GM21528 (cell line): ENCODE results near the gene PODXL2.
A peak's percentile ranks its signal among the peaks of the same experiment; 100 is the strongest.

ENCODE experiments used
- ATAC-seq: cut with Tn5 transposase; IDR thresholded peaks from one replicate; pipeline ENCODE4 v1.9.1; 2021; ENCODE audit warnings: mild to moderate bottlenecking, moderate library complexity; ENCODE audit not compliant: unreplicated experiment, low FRiP score

Gene PODXL2, protein sequence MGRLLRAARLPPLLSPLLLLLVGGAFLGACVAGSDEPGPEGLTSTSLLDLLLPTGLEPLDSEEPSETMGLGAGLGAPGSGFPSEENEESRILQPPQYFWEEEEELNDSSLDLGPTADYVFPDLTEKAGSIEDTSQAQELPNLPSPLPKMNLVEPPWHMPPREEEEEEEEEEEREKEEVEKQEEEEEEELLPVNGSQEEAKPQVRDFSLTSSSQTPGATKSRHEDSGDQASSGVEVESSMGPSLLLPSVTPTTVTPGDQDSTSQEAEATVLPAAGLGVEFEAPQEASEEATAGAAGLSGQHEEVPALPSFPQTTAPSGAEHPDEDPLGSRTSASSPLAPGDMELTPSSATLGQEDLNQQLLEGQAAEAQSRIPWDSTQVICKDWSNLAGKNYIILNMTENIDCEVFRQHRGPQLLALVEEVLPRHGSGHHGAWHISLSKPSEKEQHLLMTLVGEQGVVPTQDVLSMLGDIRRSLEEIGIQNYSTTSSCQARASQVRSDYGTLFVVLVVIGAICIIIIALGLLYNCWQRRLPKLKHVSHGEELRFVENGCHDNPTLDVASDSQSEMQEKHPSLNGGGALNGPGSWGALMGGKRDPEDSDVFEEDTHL

DNA sequence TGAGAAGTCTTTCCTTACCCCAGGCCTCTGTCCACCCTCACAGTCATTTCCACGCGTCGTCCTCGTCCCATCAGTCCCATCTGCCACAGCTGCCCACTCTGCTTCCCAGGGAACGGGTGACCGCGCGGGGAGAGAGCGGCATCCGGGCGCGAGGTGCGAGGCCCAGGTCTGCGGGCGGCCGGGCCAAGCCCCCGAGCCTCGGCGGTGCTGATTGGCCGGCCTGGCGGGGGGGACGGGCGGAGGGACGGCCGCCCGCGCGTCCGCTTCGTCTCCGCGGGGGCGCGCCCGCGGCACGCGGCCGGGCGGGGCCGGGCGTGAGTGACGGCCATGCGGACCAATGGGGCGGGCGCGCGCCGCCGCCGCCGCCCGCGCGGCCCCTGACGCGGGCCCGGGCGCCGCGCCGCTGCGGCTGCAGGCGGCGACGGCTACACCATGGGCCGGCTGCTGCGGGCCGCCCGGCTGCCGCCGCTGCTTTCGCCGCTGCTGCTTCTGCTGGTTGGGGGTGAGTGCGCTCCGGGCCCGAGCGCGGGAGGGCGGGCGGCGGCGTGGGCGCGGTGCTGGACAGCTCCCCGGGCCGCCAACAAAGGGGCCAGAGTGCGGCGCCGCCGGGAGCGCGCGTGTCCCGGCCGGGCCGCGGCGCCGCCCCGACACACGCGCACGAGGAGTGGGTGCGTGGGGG, at the start of gene PODXL2:
Gene PODXL2 (plus strand): TSS at position 398 of the 679 bp plus-strand sequence. CDS start 35 bp downstream, at position 433.
- ATAC-seq, result no peak

- ATAC-seq, result no peak
Observed at GRCh38 chr3:127580327-127581060, 48.5 kb upstream of the PODXL2 start.

GRCh38 chr3:127584734-127585133, 44.3 kb upstream of the PODXL2 start:
- no peak for ATAC-seq

DNA sequence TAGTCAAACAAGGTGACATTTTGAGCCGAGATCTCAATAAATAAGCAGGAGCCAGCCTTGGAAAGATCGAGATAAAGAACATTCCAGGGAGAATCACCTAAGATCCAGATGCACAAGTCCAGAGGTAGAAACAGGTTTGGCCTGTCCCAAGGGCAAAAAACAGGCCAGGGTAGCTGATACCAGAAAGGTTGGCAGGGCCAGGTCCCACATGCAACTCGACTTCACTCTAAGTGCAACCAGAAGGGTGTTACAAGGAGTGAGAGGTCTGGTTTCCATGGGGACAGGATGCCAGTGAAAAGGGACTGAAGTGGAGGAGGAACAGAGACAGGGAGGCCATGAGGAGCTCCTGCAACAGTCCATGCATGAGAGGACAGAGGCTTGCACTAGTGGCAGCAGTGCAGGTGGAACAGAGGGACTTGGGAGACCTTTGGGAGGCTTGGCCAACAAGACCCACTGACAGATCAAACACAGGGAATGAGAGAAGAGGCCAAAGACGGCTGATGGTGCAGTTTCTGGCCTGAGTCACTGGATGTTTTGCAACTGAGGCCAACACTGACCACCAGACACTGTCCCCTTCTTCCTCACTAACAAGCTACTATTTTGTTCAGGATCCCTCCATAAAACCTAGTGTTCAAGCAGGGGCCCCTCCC, 43.7 kb upstream of the PODXL2 start:
- no peak for ATAC-seq

DNA sequence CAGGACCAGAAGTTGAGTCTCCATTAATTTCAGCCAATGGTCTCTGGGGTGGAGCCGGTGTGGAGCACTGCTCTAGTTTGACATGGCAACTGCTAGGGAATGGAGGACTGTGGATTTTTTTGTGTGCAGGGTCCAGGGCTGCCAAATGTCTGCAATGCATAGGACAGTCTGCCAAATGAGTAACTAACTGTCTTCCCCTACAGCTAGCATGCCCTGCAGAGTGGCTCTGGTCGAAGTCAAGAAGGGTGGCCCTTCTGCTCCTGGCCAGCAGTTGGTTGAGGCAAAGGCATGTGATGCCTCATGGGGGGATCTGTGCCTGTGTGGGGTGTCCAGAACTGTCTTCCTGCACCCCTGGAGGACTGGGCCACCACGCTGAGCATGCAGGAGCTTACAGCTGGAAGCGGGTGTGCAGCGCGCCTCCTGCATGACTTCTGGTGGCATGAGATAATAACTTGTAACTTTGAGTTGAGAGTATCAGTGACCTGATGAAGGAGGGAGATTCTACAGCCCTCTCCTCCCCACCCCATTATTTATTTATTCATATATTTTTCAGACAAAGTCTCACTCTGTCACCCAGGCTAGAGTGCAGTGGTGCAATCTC, 43.1 kb upstream of the PODXL2 start:
- no peak for ATAC-seq

- ATAC-seq, result no peak
Observed at GRCh38 chr3:127587876-127588275, 41.1 kb upstream of the PODXL2 start.

DNA sequence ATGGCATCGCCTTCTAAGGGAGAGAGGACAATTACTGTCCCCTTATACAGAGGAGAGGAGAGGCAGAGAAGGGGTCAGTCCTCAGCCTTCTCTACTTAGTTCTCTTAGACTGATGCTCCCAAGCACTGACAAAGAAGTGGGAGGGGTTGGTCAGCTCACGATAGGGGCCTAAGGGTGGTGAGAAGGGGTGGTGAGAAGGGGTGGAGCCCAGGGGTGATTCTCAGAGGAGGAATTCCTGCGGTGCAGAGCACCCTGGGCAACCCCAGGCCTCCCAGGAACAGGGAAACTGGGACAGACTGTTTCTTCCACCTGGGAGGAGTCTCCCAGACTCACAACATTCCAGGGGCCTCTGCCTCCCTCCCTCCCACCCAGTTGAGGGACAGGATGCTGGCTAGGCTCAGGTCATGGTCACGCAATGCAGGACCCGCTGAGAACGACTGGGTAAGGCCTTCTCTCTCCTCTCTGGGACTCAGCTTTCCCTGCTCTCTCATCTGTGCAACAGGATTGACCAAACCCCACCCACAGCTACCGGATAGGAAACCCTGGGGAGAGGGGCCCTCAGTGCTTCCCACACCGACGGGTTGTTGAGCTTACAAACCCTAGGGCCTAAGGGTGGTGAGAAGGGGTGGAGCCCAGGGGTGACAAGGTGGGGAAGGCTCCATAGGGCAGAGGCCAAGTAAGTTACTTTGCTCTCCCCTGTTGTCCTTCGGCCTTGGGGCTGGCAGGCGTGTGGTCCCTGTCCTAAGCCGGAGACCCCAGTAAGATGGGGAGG, 40.0 kb upstream of the PODXL2 start:
- no peak for ATAC-seq

DNA sequence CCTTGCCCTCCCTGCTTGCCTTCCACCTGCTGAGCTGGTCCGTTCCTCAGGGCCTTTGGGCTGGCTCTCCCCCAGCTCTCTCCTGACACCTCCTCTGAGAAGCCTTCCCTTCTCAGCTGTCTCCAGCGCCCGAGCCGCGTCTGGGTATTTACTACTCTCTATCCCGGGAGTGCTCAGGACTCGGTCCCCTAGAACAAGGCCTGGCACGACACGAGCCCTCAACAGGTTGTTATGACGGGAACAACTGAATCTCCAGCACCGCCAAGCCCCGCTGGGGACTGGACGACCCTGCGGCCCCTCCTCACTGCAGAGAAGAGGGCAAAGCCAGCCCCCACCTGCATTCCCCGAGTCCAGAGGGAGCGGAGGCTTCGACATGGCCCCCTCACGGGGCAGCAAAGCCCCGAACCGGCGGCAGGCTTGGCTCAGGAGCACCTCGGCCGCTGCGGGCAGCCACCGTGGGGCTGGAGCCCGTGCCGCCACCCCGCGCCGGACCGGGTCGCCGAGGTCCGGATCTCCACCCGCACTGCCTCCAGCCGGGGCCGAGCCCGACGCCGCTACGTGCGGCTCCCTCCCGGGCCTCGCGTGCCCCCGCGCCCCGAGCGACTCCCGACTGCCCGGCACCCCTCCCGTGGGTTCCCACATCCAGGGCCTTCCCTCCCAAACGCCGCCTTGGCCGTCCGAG, 39.2 kb upstream of the PODXL2 start:
- peak; percentile 9 for ATAC-seq

DNA sequence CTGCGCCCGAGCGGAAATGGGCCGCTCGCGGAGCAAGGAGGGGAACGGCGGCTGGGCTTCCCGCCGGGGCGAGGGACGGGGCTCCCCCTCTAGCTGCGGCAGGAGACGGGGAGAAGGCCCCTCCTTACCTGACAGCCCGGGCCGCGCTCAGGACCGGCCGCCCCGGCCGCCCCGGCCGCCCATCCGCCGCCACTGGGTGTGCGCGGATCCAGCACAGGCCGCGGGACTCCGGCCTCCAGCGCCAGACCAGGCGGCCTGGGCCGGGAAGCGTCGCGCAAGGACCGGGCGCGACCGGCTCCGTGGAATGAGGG, 38.7 kb upstream of the PODXL2 start:
- peak; percentile 34 for ATAC-seq

DNA sequence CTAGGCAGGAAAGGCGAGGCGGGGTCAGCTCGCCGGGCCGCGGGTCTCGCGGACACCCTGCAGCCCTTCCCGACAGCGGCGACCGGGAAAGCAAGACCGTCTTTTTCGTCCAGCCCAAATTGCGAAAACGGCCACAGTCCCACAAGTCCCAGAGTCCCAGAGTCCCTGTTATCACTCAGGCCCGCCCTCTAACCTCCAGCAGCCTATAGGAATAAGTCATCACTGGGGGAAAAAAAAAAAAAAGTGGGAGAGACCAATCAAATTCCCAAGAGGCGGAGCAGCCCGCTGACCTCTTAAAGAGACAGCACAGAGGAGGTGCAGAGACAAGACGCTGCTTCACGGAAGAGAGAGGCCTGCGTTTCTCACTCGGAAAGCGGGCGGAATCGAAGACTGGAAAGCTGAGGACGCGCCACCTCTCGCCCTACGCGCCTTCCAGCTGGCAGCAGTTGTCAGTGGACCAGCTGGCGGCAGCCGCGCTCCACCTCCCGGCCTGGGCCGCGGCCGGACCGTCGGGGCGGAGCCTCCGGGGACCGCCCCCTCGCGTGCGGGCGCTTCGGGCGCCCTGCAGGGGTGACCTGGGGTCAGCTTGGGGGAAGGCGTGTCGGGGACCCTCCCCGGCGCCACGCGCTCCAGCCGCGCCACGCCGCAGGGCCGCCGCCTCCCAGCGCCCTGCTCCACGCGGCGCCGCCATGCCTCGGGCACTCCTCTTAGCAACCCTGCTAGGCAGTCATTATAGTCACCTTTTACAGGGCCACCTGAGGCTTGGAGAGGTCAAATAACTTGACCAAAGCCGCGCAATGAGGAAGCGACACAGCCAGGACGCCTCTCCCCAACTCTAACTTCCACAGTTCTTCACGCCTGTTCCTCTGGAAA, 38.2 kb upstream of the PODXL2 start, which contains the start of gene TPRA1:
Gene TPRA1 (minus strand): TSS at position 141 of the 873 bp plus-strand sequence. CDS start 10,587 bp downstream, outside the sequence.
- ATAC-seq, result peak; percentile 74

DNA sequence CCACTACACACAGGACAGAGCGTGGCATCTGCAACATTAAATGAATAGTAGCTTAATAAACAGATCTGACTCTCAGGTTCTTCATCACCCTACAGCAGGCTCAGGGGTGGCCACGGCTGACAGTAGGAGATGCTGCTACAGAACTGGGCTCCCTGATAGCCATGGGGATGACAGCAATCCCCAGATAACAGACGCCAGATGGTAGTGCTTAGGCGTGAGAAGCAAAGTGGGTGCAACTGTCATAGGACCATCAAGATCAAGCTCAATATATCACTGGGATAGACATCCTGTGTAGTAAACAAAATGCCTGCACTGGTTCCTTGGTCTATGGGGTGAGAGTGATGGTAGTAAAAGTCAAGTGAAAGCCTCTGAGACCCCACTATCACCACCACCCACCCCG, 35.8 kb upstream of the PODXL2 start:
- no peak for ATAC-seq

DNA sequence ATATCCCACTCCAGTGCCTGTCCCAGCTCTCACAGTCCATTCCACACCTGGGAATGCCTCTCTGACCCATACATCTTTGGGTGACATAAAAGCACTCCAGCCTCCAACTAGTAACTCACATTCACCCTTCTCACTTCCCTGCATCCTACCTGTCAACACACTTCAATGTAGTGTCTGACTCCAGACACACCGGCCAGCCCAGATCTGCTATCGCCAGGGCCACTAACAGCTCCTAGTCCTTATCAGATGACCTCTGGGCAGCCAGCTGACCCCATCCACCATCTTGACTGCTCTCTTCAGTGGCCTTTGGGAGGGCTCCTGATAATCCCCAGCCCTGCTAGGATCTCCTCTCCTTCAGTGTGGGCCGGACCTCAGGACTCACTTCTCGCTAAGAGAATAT, 33.7 kb upstream of the PODXL2 start:
- ATAC-seq, result no peak

GRCh38 chr3:127597020-127597771, 31.8 kb upstream of the PODXL2 start:
- ATAC-seq, result no peak

GRCh38 chr3:127598841-127599570, 30.0 kb upstream of the PODXL2 start:
- ATAC-seq, result no peak

- no peak for ATAC-seq
Observed at GRCh38 chr3:127600749-127601456, 28.1 kb upstream of the PODXL2 start.

DNA sequence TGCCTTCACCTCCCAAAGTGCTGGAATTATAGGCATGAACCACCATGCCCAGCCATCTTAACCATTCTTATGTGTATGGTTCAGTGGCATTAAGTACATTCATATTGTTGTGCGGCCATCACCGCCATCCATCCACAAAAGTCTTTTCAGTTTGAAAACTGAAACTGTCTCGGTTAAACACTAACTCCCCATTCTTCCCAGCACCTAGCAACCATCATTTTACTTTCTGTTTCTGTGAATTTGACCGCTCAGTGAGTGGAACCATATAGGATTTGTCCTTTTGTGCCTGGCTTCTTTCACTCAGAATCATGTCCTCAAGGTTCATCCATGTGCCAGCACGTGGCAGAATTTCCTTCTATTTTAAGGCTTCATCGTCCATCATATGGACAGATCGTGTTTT, 24.9 kb upstream of the PODXL2 start:
- no peak for ATAC-seq
